HepG2 (cell line): ENCODE results near the gene CAMTA1. TPM values are rescaled to one million over a fixed set of nuclear protein-coding genes. Genes with fewer than 3 reads are reported as not detected.

Source experiments
- ATAC-seq: fragments of 200-7000 bp; cut with Tn5 transposase; 3 replicates; pipeline ENCODE4 v1.9.1; 2020; ENCODE audit warnings: mild to moderate bottlenecking, moderate library complexity
- BruUV-seq: library from RNA; stranded (reverse); fragments of 400-500 nt; replicated peaks from 2 replicates; lab custom pipeline; 2021; lab: Mats Ljungman, UMichigan
- CTCF ChIA-PET: fragments of 300-600 bp; formaldehyde crosslinking; extraction: SDS; loops from one replicate; lab custom pipeline; 2021; ENCODE audit warnings: low total read pairs, inconsistent platforms, low intra/inter-chr PET ratio; lab: Yijun Ruan, JAX
- POLR2A ChIA-PET: fragments of 350-600 bp; sonication (Branson Sonifier 250); formaldehyde crosslinking; loops from one replicate; lab custom pipeline; 2020; ENCODE audit warnings: antibody characterized with exemption, inconsistent platforms; lab: Yijun Ruan, JAX
- DNase-seq: peaks from one replicate; pipeline ENCODE4 v3.0.0-alpha.2; 2015; ENCODE audit warnings: low spot score
- FAIRE-seq: peaks from 3 replicates; lab custom pipeline; 2011; peaks lifted over from hg19 to GRCh38; lab: Jason Lieb, UNC
- H2AFZ ChIP-seq: one replicate; pipeline ENCODE4 v1.6.1; 2011; ENCODE audit warnings: low read length, inconsistent platforms
- H3K27ac ChIP-seq: fragments of 300-600 bp; 3 replicates; pipeline ENCODE4 v1.8.0; 2011; ENCODE audit warnings: mixed run types, mild to moderate bottlenecking, mixed read lengths, low read length, inconsistent platforms; ENCODE audit not compliant: insufficient read depth; ENCODE audit errors: extremely low read length
- H3K27me3 ChIP-seq, 2 experiments: fragments of 200-600 bp in 1 of 2; 2 replicates in 1 of 2; 3 replicates in 1 of 2; pipeline versions ENCODE4 v1.6.0 to v1.8.0; 2011; ENCODE audit warnings: low read length in 2 of 2, mild to moderate bottlenecking in 2 of 2, moderate library complexity in 2 of 2, inconsistent platforms in 1 of 2; ENCODE audit not compliant: insufficient read depth in 2 of 2, control insufficient read depth in 1 of 2
- H3K36me3 ChIP-seq, 2 experiments: fragments of 200-600 bp in 1 of 2; replicated peaks in 1 of 2; 2 replicates in 1 of 2; 3 replicates in 1 of 2; pipeline versions ENCODE4 v1.5.1 to v1.8.0; 2011; ENCODE audit warnings: low read length in 2 of 2, inconsistent platforms in 1 of 2; ENCODE audit not compliant: insufficient read depth in 2 of 2, control insufficient read depth in 1 of 2
- H3K4me1 ChIP-seq: 2 replicates; pipeline ENCODE4 v1.5.1; 2012; ENCODE audit warnings: low read length, inconsistent platforms; ENCODE audit not compliant: insufficient read depth
- H3K4me2 ChIP-seq: 2 replicates; pipeline ENCODE4 v1.6.0; 2011; ENCODE audit warnings: low read depth, low read length, inconsistent platforms
- H3K4me3 ChIP-seq, 3 experiments: fragments of 200-600 bp in 1 of 3; sonication (generic), shearing (Covaris generic) in 1 of 3; replicated peaks in 1 of 3; 2 replicates each; pipeline ENCODE4 v1.5.1; 2011 to 2016; ENCODE audit warnings: low read length in 3 of 3, inconsistent platforms in 2 of 3, low read depth in 2 of 3, mild to moderate bottlenecking in 2 of 3, control low read depth in 1 of 3, mixed read lengths in 1 of 3; ENCODE audit not compliant: insufficient read depth in 1 of 3
- H3K79me2 ChIP-seq: one replicate; pipeline ENCODE4 v1.6.1; 2011; ENCODE audit warnings: low read length, inconsistent platforms; ENCODE audit not compliant: insufficient read depth
- H3K9ac ChIP-seq: 2 replicates; pipeline ENCODE4 v1.6.0; 2011; ENCODE audit warnings: mild to moderate bottlenecking, low read depth, low read length, inconsistent platforms; ENCODE audit not compliant: insufficient read depth
- H3K9me3 ChIP-seq: 2 replicates; pipeline ENCODE4 v1.5.1; 2012; ENCODE audit warnings: mild to moderate bottlenecking, low read length
- H4K20me1 ChIP-seq: 2 replicates; pipeline ENCODE4 v1.6.0; 2011; ENCODE audit warnings: inconsistent platforms, mild to moderate bottlenecking, low read length, moderate library complexity; ENCODE audit not compliant: insufficient read depth
- IKZF4 ChIP-seq: sonication (generic); formaldehyde crosslinking; IDR thresholded peaks from 2 replicates; pipeline ENCODE4 v1.5.1; 2020; ENCODE audit warnings: borderline replicate concordance, mild to moderate bottlenecking, low read depth, missing genetic modification reagents; ENCODE audit errors: not compliant biosample characterization
- NONO ChIP-seq, 2 experiments: fragments of 450-650 bp in 1 of 2; sonication (generic) in 1 of 2; formaldehyde crosslinking in 1 of 2; IDR thresholded peaks in 1 of 2; conservative IDR thresholded peaks in 1 of 2; 2 replicates each; pipeline versions ENCODE4 v1.6.1 to v1.8.0; 2017 to 2022; ENCODE audit warnings: mild to moderate bottlenecking in 1 of 2, missing genetic modification reagents in 1 of 2, moderate library complexity in 1 of 2
- PLRG1 ChIP-seq: fragments of 450-650 bp; conservative IDR thresholded peaks from 2 replicates; pipeline ENCODE4 v1.6.1; 2016
- PRDM10 ChIP-seq: sonication (generic); formaldehyde crosslinking; IDR thresholded peaks from 2 replicates; pipeline ENCODE4 v1.4.0; 2020; ENCODE audit warnings: low read depth, missing genetic modification reagents
- PRMT3 ChIP-seq: sonication (generic); formaldehyde crosslinking; IDR thresholded peaks from 2 replicates; pipeline ENCODE4 v1.8.1; 2022; ENCODE audit warnings: low read depth, mild to moderate bottlenecking, moderate library complexity, missing genetic modification reagents, borderline replicate concordance
- TBP ChIP-seq: sonication (generic); formaldehyde crosslinking; IDR thresholded peaks from 2 replicates; pipeline ENCODE4 v1.5.0; 2020; ENCODE audit warnings: missing genetic modification reagents
- TOE1 ChIP-seq: sonication (generic); formaldehyde crosslinking; IDR thresholded peaks from 2 replicates; pipeline ENCODE4 v1.4.0; 2020; ENCODE audit warnings: mild to moderate bottlenecking, missing genetic modification reagents
- ZFP82 ChIP-seq: sonication (generic); formaldehyde crosslinking; IDR thresholded peaks from 2 replicates; pipeline ENCODE4 v1.5.1; 2020; ENCODE audit warnings: mild to moderate bottlenecking, missing genetic modification reagents, borderline replicate concordance
- ZNF121 ChIP-seq: sonication (generic); formaldehyde crosslinking; IDR thresholded peaks from 2 replicates; pipeline ENCODE4 v1.5.0; 2020; ENCODE audit warnings: mild to moderate bottlenecking, missing genetic modification reagents
- ZNF773 ChIP-seq: sonication (generic); formaldehyde crosslinking; IDR thresholded peaks from 2 replicates; pipeline ENCODE4 v1.4.0; 2020; ENCODE audit warnings: missing genetic modification reagents, borderline replicate concordance
- WGBS: methylation state at CpG from one replicate; pipeline ENCODE4 v1.1.6; 2017; ENCODE audit warnings: low lambda C conversion rate; 5-methylcytosine and 5-hydroxymethylcytosine counted together
- in situ Hi-C: cut with HindIII; loops from 2 replicates; pipeline ENCODE4 v1.10.0; 2017; ENCODE audit warnings: low pct_unique_long_range_greater_than_20kb; ENCODE audit not compliant: extremely low pct_ligation_motif_present
- intact Hi-C: fragments of 100-400 bp; cut with micrococcal nuclease; formaldehyde crosslinking; loops from one replicate; pipeline ENCODE4 v1.10.0; 2022; ENCODE audit not compliant: unreplicated experiment
- polyA plus RNA-seq, 8 experiments: library from polyadenylated mRNA; depleted of rRNA in 3 of 8; stranded (reverse) in 7 of 8; unstranded in 1 of 8; fragments of >200 nt; fragmentation: Illumina TruSeq in 4 of 8; extraction: Trizol in 4 of 8; gene quantifications; 2 replicates each; pipeline versions ENCODE4 v1.2.1 to v1.2.3, GENCODE V29; 2011 to 2016; ENCODE audit warnings: low read depth in 4 of 8, missing spikeins in 1 of 8, mixed read lengths in 1 of 8; ENCODE audit not compliant: insufficient read depth in 1 of 8
- total RNA-seq, 5 experiments: library from RNA; depleted of rRNA; stranded (reverse); fragments of >200 nt; fragmentation: Illumina TruSeq; extraction: Trizol; gene quantifications; 2 replicates each; pipeline ENCODE4 v1.2.3, GENCODE V29; 2016; ENCODE audit warnings: low read depth in 1 of 5
- TF ChIP-seq, protein P1 (sequence below): sonication (generic); formaldehyde crosslinking; IDR thresholded peaks from 2 replicates; pipeline ENCODE4 v1.4.0; 2020; ENCODE audit warnings: mild to moderate bottlenecking, missing genetic modification reagents
- TF ChIP-seq, protein P2 (sequence below): sonication (generic); formaldehyde crosslinking; IDR thresholded peaks from 2 replicates; pipeline ENCODE4 v1.5.0; 2020; ENCODE audit warnings: missing genetic modification reagents
- TF ChIP-seq, protein P3 (sequence below): sonication (generic); formaldehyde crosslinking; IDR thresholded peaks from 2 replicates; pipeline ENCODE4 v1.5.0; 2020; ENCODE audit warnings: mild to moderate bottlenecking, missing genetic modification reagents, moderate library complexity

The CAMTA1 gene
- total and polyA plus RNA-seq, 2 of the 13 experiments (the other 11 are each of a cell fraction or from before 2014, with no cell fraction given), result 25.0 to 36.4 TPM

DNA sequence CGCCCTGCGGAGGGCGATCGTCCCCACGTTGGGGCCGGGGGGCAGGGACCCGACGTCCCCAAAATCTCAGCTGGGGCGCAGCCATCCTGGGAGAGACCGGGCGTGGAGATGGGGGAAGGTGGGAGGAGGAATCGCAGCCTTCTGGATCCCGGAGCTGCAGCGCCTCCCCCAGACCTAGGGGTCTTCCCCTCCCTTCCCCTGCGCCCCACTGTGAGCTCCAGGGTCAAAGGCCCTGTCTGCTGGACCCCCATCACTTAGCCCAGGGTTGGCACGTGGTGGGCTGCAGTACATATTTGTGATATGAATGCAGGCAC lies 895.7 kb downstream of the CAMTA1 start (continued):
- TF ChIP-seq, protein P1, sequence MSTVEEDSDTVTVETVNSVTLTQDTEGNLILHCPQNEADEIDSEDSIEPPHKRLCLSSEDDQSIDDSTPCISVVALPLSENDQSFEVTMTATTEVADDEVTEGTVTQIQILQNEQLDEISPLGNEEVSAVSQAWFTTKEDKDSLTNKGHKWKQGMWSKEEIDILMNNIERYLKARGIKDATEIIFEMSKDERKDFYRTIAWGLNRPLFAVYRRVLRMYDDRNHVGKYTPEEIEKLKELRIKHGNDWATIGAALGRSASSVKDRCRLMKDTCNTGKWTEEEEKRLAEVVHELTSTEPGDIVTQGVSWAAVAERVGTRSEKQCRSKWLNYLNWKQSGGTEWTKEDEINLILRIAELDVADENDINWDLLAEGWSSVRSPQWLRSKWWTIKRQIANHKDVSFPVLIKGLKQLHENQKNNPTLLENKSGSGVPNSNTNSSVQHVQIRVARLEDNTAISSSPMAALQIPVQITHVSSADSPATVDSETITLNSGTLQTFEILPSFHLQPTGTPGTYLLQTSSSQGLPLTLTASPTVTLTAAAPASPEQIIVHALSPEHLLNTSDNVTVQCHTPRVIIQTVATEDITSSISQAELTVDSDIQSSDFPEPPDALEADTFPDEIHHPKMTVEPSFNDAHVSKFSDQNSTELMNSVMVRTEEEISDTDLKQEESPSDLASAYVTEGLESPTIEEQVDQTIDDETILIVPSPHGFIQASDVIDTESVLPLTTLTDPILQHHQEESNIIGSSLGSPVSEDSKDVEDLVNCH, result no peak
- no peak for TF ChIP-seq PRMT3
- TF ChIP-seq, protein P2, sequence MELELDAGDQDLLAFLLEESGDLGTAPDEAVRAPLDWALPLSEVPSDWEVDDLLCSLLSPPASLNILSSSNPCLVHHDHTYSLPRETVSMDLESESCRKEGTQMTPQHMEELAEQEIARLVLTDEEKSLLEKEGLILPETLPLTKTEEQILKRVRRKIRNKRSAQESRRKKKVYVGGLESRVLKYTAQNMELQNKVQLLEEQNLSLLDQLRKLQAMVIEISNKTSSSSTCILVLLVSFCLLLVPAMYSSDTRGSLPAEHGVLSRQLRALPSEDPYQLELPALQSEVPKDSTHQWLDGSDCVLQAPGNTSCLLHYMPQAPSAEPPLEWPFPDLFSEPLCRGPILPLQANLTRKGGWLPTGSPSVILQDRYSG (CRISPR knock-in tag), result no peak
- no peak for TF ChIP-seq IKZF4
- TF ChIP-seq NONO (IDR thresholded peaks at IDR 0.05), result no peak
- no peak; the same call in 1 of the 2 replicates for TF ChIP-seq NONO (CRISPR knock-in tag; conservative IDR thresholded peaks at IDR 0.05)
- TF ChIP-seq, all 625 proteins: peak for 23

DNA sequence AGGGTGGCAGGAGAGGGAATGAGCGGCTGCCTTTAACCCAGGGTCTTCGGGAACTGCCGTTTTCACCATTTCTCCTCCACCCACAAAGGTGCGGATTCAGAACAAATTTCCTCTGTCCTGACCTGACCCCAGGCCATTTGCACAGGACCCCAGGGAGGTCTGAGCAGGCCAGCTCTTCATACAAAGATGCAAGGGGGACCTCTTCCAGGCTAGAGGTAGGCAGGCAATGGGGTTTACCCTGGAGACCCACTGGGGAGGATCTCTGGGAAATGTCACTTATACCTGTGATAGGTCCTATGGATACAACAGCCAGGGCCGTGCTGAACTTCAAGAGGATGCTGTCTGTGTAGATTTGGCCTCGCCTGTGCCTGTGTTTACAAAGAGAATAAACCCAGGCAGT lies 896.1 kb downstream of the CAMTA1 start:
- peaks cover 0 to 16% of the 10 kb centered on the region in 2 experiments; a peak in 3 of 5 replicates for H3K27me3 ChIP-seq
- FAIRE-seq (no peak), ATAC-seq (peak; percentile 14; the same call in 2 of the 3 replicates), DNase-seq (no peak)
- CTCF ChIA-PET, result no interaction called here
- H2AFZ ChIP-seq, result no peak overlapping the region
- H3K9ac ChIP-seq, result no peak overlapping the region
- peak overlapping the region; percentile 87 for H3K4me2 ChIP-seq
- BruUV-seq, result no TSS peak
- 0% methylated on average over 1 of the region's 6 CpGs for WGBS
- no peaks in the 10 kb centered on the region for H3K36me3 ChIP-seq
- H3K4me1 ChIP-seq, result peaks cover 72% of the 10 kb centered on the region
- no peaks in the 10 kb centered on the region for H3K79me2 ChIP-seq
- POLR2A ChIA-PET, result interaction anchor here (0.8 to 7.2 kb wide), 8 partner anchors 8 to 71 kb away, joined by 3 to 94 read pairs (median 5); no protein-coding TSS in a partner anchor
- intact Hi-C loops, result no loop called here
- in situ Hi-C loops, result no loop called here
- H4K20me1 ChIP-seq, result no peaks in the 10 kb centered on the region
- peak overlapping the region; percentile 81 for H3K27ac ChIP-seq
- H3K4me3 ChIP-seq, result peak overlapping the region in 1 of 3 experiments; percentile 69; a peak in 1 of 6 replicates
- no peaks in the 10 kb centered on the region for H3K9me3 ChIP-seq
- TF ChIP-seq ZNF121 (no peak), ZNF773 (CRISPR knock-in tag) (no peak), PLRG1 (no peak), TOE1 (CRISPR knock-in tag) (no peak), PRDM10 (CRISPR knock-in tag) (no peak), ZFP82 (CRISPR knock-in tag) (no peak), TBP (CRISPR knock-in tag) (no peak)
- TF ChIP-seq, protein P3, sequence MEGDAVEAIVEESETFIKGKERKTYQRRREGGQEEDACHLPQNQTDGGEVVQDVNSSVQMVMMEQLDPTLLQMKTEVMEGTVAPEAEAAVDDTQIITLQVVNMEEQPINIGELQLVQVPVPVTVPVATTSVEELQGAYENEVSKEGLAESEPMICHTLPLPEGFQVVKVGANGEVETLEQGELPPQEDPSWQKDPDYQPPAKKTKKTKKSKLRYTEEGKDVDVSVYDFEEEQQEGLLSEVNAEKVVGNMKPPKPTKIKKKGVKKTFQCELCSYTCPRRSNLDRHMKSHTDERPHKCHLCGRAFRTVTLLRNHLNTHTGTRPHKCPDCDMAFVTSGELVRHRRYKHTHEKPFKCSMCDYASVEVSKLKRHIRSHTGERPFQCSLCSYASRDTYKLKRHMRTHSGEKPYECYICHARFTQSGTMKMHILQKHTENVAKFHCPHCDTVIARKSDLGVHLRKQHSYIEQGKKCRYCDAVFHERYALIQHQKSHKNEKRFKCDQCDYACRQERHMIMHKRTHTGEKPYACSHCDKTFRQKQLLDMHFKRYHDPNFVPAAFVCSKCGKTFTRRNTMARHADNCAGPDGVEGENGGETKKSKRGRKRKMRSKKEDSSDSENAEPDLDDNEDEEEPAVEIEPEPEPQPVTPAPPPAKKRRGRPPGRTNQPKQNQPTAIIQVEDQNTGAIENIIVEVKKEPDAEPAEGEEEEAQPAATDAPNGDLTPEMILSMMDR (CRISPR knock-in tag), result 0 out of 2 replicates have a peak, but pooled peaks have one; percentile 4
